HG03064 (cell line): ENCODE data around the gene ING3.
A peak's percentile ranks its signal among the peaks of the same experiment; 100 is the strongest.
"Not testable (repeated sequence)": the region's sequence is repeated elsewhere in the genome, so short reads cannot be mapped to it uniquely, and the experiment has no call there.

Experiments
- ATAC-seq: cut with Tn5 transposase; IDR thresholded peaks from one replicate; pipeline ENCODE4 v1.9.1; 2021; ENCODE audit warnings: low read depth; ENCODE audit not compliant: unreplicated experiment

ING3 gene

DNA sequence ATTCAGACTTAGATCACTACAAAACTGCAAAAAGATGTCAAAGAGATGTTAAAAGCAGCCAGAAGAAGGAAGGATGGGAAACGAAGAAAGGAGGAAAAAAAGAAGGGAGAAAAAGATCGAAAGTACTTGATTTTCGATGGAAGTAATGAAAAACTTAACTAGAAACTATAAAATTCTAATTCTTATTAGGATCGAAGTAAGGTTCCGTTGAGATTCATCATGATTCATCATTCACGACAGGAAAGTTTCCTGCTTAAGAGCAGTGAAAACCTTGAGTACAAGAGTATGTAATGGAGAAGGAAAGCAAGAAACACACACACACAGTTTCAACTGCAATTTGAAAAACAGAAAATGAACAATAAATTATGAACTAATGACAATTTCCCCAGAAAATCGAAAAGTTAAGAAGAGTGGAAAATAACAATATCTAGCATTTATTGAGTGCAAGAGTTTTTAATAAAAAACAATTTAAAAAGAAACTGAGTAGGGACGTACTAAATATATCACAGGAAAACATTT, 1.1 kb upstream of the ING3 start:
- ATAC-seq, result no peak

DNA sequence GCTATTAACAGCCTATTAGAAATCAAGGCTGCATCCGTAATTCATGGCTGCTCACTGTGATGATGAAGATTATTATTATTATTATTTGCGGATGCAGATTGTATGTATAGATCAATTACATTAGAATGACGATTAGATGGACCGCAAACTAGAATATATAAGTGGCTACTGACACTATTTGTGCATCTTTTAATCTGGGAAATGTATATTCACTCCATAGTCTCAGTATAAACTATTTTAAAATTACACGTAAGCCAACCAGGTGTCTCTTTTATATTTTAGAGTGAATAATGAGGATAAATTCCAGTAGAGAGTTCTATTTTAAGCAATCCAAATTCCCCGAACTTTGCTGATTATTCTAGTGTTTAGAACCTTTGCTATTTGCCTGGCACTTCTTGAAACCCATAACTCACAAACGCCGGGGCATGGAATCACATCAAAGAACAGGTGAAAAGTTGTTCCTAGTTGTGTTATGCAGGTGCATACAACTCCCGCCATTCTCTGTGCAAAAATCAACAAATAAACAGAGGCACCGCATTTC, 509 bp upstream of the ING3 start:
- no peak for ATAC-seq

DNA sequence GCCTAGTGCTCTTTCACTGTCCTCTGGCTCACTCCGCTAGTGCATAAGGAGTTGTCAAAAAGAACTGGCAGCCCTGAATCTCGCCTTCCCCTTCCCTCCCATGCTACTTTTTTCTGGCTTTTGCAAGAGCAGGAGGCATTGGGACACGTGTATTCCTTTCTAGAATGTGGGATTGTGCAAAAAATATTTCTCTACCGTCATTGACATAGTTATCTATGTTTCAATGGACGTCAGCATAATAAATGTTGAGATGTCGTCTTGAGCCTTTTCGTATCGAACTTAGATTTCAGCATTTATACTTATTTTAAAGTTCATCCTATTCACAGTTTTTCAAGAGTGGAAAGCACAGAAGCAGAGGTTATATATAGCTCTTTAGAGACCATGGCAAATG, 727 bp downstream of the ING3 start:
- ATAC-seq, result no peak

DNA sequence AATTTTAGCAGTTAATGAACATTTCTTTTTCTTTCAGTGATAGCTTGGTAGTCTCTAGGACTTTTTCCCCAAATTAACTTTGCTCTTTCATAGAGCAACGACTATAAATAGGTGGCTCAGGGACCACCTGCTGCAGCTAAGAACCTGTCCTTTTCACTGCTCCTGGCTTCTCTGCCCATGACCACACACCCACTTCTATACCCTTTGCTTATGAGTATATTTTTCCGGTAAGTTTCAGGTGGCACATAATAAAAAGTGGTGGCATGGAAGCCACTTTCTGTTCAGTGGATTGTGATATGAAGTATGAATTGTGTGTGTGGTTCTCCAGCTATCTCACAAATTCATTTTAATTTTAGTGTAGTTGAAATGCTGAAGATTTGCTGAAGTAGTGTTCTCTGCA, 1.2 kb downstream of the ING3 start:
- ATAC-seq, result no peak

DNA sequence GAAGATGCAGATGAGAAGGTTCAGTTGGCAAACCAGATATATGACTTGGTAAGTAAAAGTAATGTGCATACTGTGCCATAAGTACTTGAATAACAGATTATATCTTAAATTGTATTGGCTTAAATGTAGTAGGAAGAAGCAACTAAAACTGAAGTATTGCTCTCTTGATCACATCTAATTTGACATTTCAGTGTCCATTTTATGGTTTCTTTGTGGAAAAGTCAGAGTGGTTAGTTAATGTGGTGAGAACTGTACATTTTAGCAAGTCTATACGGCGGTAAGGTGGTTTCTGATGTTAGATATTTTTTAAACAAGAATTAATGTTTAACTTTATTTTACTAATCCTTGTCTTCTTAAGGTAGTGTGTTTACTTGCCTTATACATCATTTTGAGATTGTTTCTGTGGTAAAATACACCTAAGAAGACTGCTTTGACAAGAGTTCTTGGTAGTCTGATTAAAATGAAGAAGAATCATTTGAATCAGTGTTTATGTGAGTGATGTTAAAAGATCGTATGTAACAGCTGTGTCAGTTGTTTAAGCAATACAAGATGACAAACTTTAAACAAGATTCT, 5.1 kb downstream of the ING3 start:
- ATAC-seq, result peak; percentile 46

DNA sequence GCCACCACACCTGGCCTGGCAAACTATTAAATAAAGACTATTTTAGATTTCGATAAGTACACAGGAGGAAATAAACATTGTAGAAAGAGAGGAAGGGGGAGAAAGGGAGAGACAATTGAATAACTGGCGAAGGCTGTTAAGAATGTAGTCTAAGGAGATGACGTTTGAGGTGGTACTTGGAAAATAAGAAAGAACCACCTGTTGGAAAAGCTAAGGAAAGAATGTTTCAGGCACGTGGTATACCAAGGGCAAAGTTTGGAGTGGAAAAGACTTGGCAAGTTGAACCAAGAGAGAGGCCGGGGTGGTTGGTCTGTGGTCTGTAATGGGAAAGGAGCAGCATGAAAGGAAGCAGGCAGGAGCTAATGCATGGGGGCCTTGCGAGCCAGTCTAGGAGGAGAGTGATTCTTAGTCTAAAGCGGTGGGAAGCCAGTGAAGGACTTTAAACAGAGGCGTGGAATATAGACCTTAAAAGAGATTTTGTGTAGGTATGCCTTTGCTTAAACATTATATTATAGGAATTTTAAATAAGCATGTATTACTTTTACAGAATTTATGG, 9.4 kb downstream of the ING3 start:
- ATAC-seq, result no peak

DNA sequence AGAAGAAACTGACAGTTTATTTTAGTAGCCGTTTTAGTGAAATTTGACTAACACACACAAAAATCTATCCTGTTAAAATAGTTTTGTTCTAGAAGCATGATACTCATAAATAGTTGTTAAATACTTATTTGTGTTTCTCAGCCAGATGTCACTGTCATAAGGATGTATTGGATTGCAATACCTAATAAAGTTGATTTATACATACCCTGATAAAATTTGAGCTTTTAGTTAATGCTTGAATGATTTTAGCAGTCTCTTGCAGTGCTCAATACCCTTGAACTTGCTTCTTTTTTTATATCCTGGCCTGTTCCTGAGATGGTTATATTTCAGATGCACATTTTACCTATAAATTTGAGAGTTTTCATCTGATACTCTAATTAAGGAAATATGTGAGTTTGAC, 10.1 kb downstream of the ING3 start:
- ATAC-seq, result no peak

DNA sequence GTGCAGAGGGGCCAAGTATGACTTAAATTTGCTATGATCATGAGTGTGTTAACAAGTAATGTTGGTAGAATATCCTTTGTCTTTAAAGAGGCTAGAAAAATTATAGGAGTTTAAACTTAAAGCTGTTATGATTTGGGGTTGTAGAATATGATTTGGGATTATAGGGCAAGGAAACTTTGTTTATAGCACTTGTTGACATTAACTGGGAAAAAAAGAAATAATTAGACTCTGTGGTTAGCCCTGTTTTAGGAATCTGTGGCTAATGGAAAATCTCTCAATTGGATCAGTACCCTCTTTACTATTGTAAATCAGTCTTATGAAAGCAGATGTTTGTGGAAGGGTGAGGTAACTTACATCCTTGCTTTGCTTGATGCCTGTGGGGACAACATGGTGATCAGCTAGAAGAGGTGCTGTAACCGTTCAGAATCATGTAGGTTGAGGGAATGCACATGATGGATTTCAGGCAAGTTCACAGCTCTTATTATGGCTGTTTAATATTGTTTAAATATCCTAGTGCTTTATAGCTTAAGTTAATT, 11.1 kb downstream of the ING3 start:
- no peak for ATAC-seq

DNA sequence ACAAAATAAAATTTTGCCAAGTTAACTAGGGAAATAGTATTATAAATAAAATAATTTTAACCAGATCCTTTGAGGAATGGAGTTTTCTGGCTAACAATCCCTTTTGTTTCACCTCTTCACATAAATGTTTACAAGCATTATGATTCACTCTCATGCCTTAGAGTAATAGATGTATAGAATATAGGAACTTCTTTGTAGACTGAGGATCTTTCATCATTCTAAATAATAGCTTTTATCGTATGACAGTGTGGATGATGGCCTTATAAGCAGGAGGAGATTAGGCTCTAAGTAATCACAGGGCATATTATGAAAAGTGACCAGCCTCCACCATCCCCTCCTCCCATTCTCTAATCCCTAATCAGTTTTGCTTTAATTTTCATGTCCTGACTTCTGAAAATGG, 13.5 kb downstream of the ING3 start:
- ATAC-seq, result no peak

DNA sequence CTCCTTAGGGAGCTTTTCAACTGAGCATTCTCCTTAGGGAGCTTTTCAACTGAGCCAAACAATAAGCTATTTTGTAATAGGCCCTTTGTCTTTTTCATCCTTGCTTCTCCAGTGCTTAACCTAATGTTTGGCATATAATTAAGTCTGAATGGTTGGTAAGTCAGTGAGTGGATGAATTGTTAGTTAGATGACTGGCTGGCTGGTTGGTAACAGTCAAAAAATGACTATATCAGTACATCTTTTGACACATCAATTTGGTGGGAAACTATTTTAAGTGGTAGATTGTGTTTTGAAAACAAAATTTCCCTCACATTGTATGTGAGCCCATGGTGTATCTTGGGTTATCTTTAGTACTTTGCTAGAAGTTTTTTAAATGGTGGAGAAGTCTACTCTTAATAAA, 16.4 kb downstream of the ING3 start:
- no peak for ATAC-seq

DNA sequence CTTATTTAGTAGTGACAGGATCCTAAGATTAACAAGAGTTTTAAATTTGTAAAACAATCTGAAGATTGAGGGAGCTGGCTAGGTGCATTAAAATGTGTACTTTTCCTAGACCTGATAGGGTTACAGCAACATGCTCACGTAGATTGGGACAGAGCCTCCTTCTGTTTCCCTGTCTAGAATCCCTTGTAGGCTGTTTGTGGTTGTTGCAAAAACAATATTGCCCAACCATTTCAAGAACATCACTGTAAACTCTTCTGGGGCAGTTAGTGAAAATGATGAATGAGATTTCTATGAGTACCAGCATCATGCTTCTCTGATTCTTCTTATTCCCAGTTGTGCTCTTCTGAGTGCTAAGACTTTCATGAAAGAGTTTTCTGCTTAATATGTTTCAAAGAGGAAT, 23.3 kb downstream of the ING3 start:
- no peak for ATAC-seq

DNA sequence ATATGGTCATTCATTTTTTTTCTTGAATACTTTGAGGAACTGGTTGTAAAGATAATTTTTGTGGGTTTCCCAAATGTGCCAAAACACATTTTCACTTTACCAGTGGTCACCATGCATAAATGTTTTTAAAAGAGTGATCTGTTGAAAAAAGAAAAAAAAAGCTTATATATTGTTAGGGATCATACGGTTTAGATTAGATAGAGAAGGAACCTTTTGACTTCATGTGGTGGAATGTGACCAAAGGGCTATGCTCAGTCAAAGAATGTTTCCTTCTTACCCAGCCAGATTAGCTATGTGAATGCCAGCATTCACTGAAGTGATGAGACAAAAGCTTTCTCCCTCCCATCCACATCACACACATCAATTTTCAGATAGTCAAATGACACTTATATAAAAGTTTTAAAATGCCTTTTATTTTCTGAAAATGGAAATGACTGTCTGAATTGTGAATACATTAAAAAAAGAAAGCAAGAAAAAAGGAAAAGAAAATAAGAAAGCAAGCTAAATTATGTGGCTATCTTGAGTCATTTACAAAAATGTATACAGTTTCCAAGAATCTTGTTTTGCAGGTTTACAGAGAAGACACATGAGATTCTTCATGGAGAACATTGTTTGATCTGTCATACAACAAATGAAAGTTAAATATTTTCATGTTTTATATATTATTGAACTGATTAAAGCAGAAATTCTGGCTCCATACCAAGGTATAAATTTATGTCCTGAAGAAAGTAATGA, 29.4 kb downstream of the ING3 start:
- no peak for ATAC-seq

DNA sequence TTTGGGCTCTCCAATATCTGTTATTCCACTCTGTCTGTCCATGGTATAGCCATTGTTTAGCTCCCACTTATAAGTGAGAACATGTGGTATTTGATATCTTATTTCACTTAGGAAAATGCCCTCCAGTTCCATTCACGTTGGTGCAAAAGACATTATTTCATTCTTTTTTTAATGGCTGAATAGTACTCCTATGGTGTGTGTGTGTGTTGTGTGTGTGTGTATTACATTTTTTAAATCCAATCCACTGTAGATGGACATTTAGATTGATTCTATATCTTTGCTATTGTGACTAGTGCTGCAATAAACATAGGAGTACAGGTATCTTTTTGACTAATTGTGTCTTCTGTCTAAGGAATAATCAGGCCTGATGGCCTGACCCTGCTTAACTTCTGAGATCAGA, 30.5 kb downstream of the ING3 start:
- ATAC-seq, result no peak

DNA sequence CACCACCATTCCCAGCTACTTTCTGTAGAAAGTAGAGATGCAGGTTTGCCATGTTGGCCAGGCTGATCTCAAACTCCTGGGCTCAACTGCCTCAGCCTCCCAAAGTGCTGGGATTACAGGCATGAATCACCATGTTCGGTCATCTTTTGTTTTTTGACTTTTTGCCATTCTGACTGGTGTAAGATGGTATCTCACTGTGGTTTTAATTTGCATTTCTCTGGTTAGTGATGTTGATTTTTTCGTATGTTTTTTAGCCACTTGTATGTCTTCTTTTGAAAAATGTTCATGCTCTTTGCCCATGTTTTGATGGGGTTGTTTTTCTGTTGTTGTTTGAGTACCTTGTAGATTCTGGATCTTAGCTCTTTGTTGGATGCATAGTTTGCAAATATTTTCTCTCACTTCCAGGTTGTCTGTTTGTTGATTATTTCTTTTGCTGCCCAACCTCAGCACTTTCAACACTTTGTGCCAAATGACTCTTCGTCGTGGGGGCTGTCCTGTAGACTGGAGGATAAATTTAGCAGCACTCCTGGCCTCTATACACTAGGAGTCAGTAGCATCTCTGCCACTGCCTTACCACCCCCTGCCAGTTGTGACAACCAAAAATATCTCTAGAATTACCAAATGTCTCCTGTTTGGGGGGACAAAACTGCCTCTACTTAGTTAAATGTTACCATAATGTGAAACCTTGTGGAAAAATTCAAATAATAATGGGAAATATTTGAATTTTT, 31.5 kb downstream of the ING3 start:
- ATAC-seq, result no peak

DNA sequence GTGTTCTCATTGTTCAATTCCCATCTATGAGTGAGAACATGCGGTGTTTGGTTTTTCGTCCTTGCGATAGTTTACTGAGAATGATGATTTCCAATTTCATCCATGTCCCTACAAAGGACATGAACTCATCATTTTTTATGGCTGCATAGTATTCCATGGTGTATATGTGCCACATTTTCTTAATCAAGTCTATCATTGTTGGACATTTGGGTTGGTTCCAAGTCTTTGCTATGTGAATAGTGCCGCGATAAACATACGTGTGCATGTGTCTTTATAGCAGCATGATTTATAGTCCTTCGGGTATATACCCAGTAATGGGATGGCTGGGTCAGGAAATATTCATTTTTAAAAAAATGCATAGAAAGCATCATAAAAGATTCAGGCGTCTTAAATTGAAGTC, 33.0 kb downstream of the ING3 start:
- not testable (repeated sequence) for ATAC-seq

DNA sequence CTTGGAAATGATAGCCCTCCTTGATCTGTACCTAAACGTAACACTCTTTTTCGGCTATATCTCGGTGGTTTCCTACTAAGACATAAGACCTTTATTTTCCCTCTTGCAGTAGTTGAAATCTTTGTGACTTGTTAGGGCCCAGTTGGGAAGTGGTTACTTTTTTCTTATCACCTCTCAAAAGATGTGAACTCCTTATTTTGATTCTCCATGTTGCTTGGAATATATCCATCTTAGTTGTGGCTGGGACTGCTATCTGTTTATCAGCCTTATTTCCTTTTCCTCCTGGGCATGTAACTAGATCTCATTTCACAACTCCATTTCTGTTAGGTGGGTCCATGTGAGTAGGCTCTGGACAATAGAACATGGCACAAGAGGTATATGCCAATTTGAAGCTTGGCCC, 33.8 kb downstream of the ING3 start:
- no peak for ATAC-seq

DNA sequence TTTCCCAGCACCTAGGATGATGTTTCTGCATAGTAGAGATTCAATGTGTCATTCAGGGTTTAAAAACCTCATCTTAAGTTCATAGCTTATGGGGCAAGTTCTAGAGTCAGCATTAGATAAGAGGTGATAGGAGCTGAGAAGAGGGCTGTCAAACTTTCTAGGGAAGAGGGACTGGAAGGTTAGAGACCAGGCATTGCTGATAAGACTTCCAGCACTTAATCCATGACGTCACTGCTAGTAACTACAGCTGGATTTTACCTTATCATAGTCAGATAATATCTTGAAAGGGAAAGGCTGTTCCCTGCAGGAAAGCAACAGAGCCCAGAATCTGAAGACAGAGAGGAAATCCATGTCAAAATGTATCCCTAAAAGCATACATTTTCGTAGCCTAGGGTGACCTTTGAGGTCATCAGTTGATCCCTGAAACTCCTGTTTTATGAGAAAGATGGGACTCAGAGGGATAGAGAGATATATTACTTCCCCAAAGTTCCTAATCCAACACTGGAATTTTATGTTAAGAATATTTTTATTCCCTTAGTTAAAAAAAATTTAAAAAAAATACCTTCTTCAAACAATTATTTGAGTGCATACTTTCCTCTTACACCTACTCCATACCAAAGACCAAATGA, 34.7 kb downstream of the ING3 start:
- ATAC-seq, result no peak

DNA sequence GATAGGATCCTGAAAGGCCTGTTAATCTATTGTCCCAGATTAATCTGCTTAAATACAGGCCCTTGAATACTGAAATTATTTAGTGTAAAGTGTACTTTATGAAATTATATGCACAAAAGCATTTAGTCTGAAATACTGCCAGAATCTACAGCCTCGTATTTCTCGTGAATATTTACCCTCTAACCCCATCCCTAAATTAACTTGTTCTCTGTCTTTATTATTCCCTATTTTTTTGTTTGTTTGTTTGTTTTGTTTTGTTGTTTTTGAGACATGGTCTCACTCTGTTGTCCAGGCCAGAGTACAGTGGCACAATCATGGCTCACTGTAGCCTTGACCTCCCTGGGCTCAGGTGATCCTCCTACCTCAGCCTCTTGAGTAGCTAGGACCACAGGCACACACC, 35.3 kb downstream of the ING3 start:
- ATAC-seq, result no peak

DNA sequence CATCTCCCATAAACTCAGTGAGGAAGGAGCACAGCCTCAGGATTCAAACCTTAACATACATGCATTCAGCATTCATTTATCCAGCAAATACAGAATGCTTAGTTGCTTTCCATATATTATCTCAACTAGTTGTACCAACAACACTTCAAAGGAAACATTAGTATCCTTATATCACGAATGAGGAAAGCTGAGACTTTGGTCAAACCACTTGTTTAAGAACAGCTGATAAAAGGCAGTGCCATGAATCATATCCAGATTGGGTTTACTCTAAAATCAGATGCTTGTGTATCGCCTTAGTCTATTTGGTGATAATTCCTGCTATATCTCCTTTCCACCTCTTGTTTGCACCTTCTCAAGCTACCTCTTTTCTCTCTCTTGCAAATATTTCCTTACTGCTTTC, 36.1 kb downstream of the ING3 start:
- no peak for ATAC-seq

DNA sequence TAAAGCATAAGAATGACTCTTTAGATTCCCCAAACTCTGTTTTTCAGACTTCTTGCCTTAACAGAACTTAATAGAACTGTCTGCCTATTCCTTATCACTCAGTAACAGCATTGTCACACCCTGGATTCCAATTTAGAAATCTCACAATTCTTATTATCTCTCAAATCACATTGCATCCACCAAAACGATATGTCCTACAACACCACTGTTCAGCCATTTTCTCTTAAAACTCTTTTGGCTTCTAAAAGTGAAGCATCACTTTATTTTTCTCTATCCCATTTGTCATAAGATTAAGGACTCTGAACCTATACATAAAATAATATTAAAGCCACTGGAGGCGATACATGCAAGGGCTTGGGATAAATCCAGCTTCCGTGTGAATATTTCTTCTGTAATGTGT, 36.7 kb downstream of the ING3 start:
- no peak for ATAC-seq
